Measurements from ENCODE around the gene SFTPB.

GRCh38 chr2:85674417-85674816 is 6.4 kb upstream of the SFTPB start:
- TF ChIP-seq POLR2A (IDR thresholded peaks at IDR 0.05; ENCODE audit: low read length) (no peak), GATA1 (IDR thresholded peaks at IDR 0.05; ENCODE audit: low read depth, low read length) (no peak)
